ENCODE results near the gene OGN.

The OGN gene

DNA sequence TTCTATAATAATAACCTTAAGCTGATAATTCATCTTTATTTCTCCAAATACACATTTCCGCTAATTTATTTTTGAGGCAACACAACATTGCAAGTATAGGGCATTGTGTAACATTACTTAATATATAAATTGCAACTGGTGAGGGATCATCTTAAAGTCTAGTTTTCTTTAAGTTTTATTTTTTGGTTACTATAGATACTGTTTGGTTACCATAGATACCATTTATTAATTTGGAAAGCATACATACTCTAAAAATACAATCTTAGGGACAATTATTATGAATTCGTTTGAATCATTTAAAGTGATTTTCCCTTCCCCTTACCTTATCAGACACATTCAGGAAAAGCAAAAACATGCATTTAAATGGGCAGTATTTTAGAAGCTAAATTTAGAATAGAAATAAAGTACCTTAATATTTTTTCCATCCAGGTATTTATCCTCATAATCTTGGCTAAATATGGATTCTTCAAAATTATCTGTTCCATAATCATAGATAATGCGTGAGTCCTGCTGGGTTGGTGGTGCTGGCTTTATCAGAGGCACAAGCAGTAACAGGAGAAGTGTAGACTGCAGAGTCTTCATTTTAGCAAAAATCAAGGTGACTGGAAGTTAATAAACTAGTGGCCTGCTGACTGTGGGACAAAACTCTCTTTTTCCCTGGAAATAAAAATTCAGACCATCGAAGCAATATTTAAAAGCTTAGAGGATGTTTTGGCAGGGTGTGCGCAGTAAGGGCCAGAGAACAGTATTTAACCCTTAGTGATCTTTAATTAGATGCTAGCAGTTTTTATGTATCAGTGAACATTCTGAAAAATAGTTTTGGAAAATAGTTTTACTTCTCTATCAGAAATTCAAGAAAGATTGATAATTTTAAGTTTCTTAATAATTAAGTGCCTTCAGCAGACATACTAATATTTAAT is 1.3 kb downstream of the OGN start:
- no peak for DNase-seq (ENCODE audit: low spot score)

DNA sequence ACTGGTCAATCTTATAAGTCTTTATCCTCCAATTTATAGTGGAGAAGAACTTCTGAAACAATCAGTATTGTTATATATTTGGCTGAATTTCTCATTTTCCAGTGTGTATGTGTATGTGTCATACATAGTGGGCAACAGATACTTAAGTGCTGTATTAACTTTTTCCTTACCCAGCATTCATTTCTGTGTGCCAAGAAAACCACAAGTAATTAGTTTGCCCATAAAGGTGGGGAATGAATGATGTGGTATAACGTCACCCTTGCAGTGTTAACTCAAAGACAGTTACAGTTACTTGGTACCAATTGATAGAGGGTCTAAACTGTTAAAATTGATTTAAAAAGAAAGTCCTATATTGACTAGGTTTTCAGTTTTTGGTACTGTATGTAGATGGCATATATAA is 2.0 kb downstream of the OGN start:
- no peak for DNase-seq (ENCODE audit: low spot score)

DNA sequence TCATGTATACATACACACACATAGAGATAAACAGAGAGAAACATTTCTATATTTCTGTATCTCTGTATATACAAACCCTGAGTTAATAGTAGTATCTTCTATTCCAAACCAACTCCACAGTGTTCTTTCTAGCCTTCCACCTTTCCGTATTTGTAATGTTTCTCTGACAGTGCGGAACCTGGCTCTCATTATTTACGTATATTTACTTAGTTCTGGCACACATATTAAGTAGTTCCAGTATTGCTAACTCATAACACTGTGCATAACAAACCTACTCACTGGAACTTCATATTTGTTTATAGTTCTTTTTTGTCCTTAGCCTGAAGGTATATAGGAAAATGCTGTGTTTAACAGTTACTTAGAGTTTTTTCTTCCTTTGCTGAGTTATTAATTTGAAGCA is 6.5 kb downstream of the OGN start:
- no peak for DNase-seq (ENCODE audit: low spot score)

DNA sequence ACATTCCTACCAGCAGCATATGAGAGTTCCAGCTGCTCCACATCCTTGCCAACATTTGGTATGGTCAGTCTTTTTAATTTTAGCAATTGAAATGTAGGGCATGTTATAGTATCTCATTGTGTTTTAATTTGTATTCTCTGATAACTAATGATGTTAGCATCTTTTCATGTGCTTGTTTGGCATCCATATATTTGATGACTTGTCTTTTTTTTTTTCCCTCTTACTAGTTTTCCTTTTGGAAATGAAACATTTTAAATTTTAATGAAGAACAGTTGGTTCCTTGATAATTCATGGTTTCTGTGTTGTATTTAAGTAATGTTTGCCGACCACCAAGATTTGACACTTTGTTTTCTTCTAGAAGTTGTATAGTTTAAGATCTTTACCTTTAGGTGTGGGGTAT is 8.8 kb downstream of the OGN start:
- no peak for DNase-seq (ENCODE audit: low spot score)

DNA sequence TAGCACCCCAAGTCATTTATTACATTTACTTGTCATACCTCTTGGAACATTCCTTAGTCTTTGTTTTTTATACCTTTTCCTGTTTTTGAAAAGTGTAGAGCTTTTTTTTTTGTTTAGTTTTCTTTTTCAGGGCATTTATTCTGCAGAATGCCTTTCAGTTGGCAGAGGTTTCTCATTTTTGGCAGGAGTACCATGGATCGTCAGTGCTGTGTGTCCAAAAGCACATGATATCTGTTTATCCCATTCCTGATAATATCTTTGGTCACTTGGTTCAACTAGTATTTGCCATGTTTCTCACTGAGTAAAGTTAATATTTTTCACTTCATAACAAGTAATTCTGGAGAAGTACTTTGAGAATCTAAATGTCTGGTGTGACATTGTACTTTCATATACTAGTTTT is 10.7 kb downstream of the OGN start:
- no peak for DNase-seq (ENCODE audit: low spot score)

DNA sequence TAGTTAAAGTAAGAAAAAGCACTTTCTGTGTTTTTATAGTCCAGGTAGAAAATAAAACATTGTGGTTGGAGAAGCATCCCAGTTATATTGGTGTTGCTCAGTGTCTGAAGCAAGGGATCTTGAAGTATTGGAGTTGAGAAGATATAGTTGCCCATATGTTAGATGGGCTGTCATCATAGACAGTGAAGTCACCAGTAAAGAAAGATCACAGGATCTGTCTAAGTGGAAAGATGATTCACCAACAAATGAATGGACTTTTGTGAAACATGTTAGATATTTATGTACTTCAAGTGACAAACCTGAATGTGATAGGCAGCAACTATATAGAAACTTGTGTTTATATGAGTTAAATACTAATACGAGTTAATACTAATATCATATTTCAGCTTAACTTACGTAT is 11.7 kb downstream of the OGN start:
- DNase-seq (ENCODE audit: low spot score) = no peak

DNA sequence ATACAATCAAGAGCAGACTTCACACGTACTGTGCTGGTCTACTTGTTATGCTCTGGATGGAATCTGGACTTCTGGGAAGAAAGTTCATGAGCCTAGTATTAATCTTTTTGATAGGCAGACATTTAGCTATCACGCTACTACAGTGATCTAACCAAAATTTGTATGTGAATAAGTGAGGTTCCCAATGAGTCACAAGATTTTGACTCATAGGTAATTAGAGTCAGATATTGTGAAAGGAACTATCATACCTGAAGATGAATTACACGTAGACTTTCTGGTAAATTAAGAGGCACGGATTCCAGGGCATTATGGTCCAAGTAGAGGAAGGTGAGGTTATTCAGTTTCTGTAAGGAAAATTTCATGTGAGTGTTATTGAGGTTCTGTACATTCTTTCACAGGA is 18.4 kb downstream of the OGN start:
- no peak for DNase-seq (ENCODE audit: low spot score)

DNA sequence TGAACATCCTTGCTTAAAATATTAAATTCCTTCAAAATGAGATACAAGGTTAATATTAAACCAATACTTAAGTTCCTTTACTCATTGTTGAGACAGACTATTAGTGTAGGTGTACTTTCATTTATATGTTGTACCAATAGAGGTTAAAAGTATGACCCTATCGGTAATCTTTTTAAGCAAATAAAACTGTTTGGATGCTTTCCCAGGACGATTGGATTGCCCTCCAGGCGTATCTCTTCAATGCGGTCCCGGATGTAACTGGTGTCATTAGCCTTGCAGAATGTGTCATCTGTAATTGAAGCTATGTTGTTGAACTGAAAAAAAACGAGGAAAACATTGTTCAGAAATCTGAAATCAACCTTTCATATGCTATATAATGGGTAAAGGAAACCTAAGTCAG is 18.9 kb downstream of the OGN start:
- no peak for DNase-seq (ENCODE audit: low spot score)

DNA sequence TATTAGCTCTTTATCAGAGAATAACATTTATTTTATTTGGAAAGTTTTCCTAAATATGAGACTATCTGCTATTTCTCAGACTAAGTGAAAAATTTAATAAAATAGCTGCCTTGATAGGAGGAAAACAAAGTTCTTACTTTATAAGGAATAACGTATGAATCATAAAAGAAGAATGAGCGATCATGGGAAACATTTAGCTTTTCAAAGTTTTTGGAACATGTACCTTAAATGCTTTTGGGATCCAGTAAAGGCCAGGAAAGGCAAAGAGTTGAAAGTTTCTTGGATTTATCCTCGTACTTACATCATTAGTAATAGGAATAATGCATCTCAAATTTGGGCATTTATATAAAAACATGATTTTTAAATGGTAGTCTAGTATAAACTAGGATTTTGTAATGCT is 19.4 kb downstream of the OGN start:
- DNase-seq (ENCODE audit: low spot score) = no peak

DNA sequence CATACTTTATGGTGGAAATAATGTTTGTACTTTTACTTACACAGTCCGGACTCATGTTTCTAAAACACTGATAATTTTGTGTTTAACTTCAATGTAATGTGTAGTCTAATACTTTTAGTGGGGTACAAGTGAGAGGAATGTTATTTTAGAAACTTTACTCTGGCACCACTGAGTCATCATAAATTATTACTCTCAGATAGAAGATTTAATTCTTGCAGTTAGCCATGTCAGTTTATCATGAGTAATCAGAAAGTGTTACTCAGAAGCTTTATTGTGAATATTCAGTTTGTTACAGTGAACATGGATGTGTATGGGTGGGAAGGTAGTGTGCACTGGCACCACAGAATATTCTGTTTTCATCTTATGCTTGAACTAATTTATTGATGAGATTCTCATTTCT is 20.0 kb downstream of the OGN start:
- no peak for DNase-seq (ENCODE audit: low spot score)

DNA sequence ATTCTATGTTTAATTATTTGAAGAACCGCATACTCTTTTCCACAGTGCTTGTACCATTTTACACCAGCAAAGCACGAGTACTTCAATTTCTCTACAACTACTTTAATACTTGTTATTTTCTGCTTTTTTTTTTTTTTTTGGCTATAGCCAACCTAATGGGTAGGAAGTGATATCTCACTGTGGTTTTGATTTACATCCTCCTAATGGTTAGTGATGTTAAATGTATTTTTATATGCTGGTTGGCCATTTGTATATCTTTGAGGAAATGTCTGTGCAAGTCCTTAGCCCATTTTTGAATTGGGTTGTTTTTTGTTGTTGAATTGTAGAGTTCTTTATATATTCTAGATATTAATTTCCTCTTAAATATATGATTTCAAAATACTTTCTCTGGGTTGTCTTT is 22.6 kb downstream of the OGN start:
- no peak for DNase-seq (ENCODE audit: low spot score)

DNA sequence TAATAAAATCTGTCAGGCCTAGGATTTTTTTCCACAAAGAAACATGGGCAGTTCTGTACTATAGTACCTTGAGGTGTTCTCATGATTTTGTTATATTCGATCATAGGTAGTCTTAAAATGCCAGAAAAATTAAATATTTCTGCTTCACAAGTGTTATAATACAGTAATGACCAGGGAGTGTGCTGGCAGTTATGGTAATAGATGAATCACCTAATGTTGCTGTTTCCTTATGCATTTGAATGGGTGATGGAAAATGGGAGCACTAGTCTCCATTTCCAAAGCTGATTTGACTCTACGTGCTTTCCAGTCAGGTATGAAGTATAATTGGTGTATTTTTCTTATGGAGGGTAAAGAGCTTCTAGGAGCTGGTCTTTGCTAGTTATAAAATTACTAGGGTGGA is 23.8 kb downstream of the OGN start:
- no peak for DNase-seq (ENCODE audit: low spot score)

DNA sequence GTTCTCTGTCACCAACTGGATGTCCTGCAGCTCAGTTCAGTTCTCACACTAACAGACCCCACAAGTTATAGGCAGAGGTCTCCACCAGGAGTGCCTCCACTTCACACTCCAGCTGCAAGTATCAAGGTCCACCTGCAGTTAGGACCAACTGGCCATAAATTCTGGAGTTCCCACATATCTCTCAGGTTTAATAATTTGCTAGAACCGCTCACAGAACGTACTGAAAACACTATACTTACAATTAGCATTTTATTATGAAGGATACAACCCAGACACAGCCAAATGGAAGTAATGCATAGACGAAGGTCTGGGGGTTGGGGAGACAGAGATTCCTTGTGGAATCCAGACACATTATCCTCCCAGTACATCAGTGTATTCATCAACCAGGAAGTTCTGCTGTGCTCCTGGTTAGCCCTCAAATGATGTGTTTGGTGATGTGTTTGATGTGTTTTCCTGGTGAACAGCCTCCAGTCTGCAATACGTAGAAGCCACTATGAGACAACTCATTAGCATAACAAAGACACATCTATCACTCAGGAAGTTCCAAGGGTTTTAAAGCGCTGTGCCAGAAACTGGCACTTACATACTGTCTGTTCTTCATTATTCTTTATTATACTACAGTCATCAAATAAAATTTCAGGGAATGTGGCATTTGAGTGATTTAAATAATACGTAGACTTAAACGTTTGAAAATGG is 25.4 kb downstream of the OGN start:
- peak; percentile 3 for DNase-seq (ENCODE audit: low spot score)

DNA sequence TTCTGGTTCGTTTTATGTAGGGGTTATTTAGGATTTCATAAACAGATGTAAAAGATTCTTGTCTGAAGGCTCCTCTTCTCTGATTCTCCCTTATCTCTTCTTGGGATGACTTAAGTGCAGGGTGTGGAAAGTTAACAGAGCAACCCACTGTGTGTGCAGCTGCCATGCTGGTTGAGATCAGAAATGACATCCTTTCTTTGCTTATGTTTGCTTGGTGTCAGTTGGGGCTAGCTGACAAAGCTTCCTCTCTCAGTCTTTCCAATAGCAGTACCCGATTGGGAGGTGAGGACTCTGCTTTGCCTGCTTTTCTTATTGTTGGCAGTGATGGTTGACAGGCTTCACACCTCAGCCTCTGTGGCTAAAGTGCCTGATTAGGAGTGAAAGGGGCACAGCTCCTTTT is 26.5 kb downstream of the OGN start:
- DNase-seq (ENCODE audit: low spot score) = no peak

DNA sequence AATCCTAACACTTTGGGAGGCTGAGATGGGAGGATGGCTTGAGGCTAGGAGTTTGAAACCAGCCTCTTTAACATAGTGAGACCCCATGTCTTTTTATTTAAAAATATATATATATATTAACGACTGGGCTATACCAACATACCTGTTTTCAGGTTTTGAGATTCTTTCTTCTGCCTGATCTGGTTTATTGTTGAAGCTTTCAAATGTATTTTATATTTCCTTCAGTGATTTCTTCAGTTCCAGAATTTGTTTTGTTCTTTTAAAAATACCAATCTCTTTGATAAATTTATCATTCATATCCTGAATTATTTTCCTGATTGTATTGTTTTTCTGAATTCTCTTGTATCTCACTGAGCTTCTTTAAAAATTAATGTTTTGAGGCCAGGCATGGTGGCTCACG is 31.2 kb downstream of the OGN start:
- DNase-seq (ENCODE audit: low spot score) = no peak

DNA sequence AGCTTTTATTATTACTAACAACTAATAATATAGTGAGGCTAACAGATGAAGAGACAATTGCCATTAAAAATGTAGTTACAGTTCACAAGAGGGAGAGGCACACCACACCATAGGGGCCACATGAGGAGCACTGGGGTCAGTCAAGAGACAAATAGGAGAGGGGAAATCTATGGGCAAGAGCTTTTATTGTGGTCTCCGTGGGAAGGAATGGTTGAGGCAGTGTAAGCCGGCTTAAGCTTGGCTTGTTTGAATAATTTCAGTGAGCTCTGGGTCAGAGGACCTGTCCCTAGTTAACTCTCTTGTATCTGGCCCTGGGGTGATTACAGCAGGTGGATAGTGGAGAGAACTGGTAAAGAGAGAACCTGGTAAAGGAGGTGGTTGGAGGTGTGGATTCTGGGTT is 35.3 kb downstream of the OGN start:
- no peak for DNase-seq (ENCODE audit: low spot score)

DNA sequence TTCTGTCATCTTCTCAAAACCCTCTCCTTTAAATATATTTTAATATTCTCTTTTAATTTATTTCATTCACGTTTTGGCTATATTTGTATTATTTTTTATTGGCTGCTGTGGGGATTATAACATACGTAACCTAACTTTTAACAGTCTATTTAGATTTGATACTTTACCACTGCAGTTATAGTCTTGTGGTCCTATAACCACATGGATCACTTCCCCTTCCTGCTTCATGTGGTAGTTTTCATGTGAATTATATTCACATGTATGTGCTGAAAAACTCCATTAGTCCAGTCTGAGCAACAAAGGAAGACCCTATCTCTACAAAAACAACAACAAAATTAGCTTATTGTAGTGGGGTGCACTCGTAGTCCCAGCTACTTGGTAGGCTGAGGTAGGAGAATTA is 44.3 kb downstream of the OGN start:
- DNase-seq (ENCODE audit: low spot score) = no peak

DNA sequence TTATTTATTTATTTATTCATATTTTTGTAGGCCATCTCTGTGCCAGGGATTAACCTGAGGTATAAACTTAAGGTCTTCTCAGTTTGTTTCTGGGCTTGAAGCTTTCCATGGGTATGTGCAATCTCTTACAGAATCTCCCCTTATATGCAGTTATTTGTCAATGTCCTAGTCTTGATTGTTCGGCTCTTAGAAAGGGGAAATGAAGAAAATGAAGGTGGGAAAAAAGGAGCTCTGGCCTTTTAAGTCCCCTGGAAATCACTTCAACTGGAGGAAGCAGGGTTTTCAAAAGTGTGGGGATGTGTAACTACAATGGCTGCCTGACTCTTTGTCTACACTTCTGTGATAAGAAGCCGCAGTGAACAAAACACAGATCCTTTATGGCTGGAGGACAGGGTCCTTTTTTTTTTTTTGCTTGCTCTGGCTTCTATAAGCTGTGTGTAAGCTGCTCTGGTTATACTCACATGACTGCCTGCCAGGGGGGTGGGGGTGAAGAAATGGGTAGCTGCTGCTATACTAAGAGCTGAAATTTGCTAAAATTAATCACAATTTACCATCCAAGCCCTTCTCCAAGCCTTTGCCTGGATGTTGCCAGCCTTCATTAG is 44.9 kb downstream of the OGN start:
- DNase-seq (ENCODE audit: low spot score) = no peak

DNA sequence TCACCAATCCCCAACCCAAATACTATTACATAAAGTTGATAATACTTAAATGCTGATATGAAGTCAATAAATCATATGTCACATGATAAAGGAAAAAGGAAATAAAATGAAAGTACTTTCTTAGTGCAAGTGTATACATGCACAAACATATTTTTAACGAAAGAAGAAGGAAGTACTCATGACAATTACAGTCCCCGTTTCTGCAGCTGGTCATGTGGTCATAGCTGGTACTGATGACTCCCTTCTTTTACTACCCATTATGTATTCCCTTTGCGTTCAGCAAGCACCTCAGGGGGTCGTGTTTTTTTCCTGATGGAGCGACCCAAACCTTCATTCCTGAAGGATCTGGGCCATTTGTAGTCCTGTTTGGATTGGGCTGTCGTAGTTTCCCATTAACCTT is 51.3 kb downstream of the OGN start:
- DNase-seq (ENCODE audit: low spot score) = no peak

DNA sequence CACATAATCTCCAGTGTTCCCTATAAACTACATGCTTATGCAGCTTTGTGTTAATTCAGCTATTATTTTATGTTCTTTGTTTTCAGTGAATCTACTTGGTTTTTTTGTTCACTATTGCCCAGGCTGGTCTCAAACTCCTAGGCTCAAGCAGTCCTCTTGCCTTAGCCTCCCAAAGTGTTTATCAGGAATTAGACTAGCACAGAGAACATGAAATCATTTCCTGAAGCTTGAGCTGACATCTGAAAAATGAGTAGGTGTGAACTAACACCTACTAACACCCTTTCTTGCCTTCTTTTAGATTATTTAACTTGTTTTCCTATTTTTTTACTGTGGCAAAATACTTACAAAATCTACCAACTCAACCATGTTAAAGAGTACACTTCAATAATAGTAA is 53.6 kb downstream of the OGN start:
- DNase-seq (ENCODE audit: low spot score) = no peak

DNA sequence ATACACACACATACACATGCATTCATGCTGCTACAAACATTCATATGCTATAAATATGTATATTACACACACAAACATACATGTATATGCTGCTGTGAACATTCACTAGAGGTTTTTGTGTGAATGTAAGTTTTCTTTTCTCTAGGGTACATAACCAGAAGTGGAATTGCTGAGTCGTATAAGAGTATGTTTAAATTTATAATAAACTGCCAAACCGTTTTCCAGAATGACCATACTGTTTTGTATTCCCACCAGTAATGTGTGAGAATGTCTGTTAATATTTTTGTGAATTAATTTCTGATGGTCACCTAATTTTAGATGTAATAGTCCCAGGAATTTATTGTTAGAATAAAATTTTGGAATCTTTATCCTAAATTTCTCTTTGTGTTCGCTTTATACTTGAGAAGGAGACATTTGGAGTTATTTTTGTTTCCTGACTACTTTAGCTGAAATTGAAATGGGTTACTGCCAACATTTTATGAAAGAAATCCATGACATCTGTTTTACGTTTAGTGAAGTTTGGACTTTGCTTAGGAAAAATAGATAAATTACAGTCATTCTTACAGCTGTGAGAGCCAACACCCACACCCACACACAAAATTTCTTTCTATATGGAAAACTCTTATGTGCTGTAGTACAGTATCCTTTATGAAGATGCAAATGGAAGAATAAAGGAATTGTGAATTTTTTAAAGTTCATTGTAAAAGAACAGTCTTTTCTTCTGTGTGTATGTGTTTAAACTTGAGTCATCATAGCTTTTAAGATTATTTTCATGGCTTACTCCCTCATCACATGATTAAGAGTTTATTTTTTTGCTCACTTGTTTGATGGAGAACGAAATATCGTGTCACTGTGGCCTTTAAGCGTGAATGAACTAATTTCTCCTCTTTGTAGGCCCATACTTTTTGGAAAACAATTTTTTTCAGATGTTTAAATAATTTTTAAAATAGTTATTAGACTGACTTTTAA is 54.3 kb downstream of the OGN start:
- no peak for DNase-seq (ENCODE audit: low spot score)

DNA sequence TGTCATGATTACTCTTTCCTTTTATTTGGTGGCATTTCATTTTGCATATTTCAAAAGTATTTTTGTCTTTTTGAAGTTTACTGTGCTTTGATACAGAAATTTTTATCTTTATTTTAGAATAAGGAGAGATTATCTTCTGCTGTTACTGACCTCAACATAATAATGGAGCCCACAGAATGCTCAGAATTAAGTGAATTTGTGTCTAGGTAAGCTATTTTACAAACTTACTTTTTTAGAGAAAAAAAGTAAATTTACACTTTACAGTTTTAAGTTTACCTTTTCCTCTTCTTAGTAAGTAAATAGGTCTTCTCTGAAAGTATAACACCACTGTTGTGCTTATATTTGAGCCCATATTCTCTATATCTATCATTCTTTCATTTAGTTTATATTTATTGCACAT is 58.8 kb downstream of the OGN start:
- DNase-seq (ENCODE audit: low spot score) = no peak
